UCSD-AML1 (cell line): ENCODE measurements around the gene SNX19.

Experiments
- DNase-seq: peaks from one replicate; lab custom pipeline; 2025; ENCODE audit not compliant: unreplicated experiment; lab: John Stamatoyannopoulos, UW

Gene SNX19

GRCh38 chr11:130846606-130847005 lies 69.7 kb downstream of the SNX19 start:
- no peak for DNase-seq

- no peak for DNase-seq
These were observed 74.3 kb downstream of the SNX19 start for GRCh38 chr11:130842001-130842400.

- DNase-seq = no peak
These were observed 75.6 kb downstream of the SNX19 start for GRCh38 chr11:130840679-130841078.

GRCh38 chr11:130839981-130840666 lies 76.2 kb downstream of the SNX19 start:
- no peak for DNase-seq

GRCh38 chr11:130837194-130837593 lies 79.1 kb downstream of the SNX19 start:
- DNase-seq = no peak

GRCh38 chr11:130834886-130835285 lies 81.4 kb downstream of the SNX19 start:
- no peak for DNase-seq

- no peak for DNase-seq
These were observed 83.5 kb downstream of the SNX19 start for GRCh38 chr11:130832566-130833425.

GRCh38 chr11:130831976-130832375 lies 84.3 kb downstream of the SNX19 start:
- no peak for DNase-seq

- DNase-seq = no peak
These were observed 84.8 kb downstream of the SNX19 start for GRCh38 chr11:130831506-130831905.

- no peak for DNase-seq
These were observed 85.7 kb downstream of the SNX19 start for GRCh38 chr11:130830566-130830965.

- DNase-seq = no peak
These were observed 86.3 kb downstream of the SNX19 start for GRCh38 chr11:130829920-130830511.

- DNase-seq = no peak
These were observed 87.5 kb downstream of the SNX19 start for GRCh38 chr11:130828741-130829140.

GRCh38 chr11:130827451-130828377 lies 88.6 kb downstream of the SNX19 start:
- DNase-seq = no peak

GRCh38 chr11:130826572-130826971 lies 89.7 kb downstream of the SNX19 start:
- DNase-seq = no peak

GRCh38 chr11:130825983-130826382 lies 90.3 kb downstream of the SNX19 start:
- DNase-seq = no peak

GRCh38 chr11:130825561-130825960 lies 90.7 kb downstream of the SNX19 start:
- no peak for DNase-seq
